NB4 (cell line): Measurements from ENCODE around the gene PLCH2.

ENCODE experiments used
- DNase-seq: peaks from one replicate; pipeline ENCODE4 v3.0.0; 2010; ENCODE audit warnings: low read depth
- H3K4me3 ChIP-seq: one replicate; pipeline ENCODE4 v1.5.1; 2011; ENCODE audit warnings: mild to moderate bottlenecking, low read depth, low read length, moderate library complexity
- MYC ChIP-seq: IDR thresholded peaks from 2 replicates; pipeline ENCODE4 v1.6.1; 2011; ENCODE audit warnings: low read depth, low read length
- POLR2A ChIP-seq: IDR thresholded peaks from 2 replicates; pipeline ENCODE4 v1.6.1; 2011; ENCODE audit warnings: mild to moderate bottlenecking; ENCODE audit not compliant: insufficient read length; ENCODE audit errors: extremely low read depth
- TF ChIP-seq, protein P1 (sequence below): IDR thresholded peaks from one replicate; pipeline ENCODE4 v1.5.1; 2012; ENCODE audit warnings: low read depth, low read length
- TF ChIP-seq, protein P2 (sequence below): IDR thresholded peaks from 2 replicates; pipeline ENCODE4 v1.6.1; 2011; ENCODE audit warnings: low read depth, low read length

Gene PLCH2

GRCh38 chr1:2476061-2476999 is at the start of gene PLCH2:
Gene PLCH2 (plus strand): TSS chr1:2476289. CDS start chr1:2476589, 300 bp downstream.
- TF ChIP-seq, protein P1, sequence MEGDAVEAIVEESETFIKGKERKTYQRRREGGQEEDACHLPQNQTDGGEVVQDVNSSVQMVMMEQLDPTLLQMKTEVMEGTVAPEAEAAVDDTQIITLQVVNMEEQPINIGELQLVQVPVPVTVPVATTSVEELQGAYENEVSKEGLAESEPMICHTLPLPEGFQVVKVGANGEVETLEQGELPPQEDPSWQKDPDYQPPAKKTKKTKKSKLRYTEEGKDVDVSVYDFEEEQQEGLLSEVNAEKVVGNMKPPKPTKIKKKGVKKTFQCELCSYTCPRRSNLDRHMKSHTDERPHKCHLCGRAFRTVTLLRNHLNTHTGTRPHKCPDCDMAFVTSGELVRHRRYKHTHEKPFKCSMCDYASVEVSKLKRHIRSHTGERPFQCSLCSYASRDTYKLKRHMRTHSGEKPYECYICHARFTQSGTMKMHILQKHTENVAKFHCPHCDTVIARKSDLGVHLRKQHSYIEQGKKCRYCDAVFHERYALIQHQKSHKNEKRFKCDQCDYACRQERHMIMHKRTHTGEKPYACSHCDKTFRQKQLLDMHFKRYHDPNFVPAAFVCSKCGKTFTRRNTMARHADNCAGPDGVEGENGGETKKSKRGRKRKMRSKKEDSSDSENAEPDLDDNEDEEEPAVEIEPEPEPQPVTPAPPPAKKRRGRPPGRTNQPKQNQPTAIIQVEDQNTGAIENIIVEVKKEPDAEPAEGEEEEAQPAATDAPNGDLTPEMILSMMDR = no peak
- TF ChIP-seq MYC = no peak
- no peak for TF ChIP-seq POLR2A
- DNase-seq = no peak
- H3K4me3 ChIP-seq = no peak within 1 kb of the TSS

DNA sequence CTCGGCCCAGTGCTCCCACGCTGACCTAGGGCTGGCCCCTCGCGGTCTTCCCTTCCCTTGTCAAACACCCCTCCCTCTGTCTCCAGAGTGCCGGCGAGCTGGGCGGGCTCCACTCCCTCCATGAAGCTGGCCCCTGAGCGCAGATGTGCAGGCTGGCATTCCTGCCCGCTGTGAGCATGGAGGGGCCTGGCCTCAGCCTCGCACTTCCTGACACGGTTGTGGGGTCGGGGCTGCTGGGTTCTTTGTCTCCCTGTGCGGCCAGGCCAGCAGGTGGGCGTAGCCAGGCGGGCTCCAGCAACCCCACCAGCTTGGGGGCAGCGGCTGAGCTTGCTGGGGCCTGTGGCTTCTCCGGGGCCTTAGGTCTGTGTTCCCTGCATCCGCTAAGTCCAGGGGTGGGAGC is 49.5 kb upstream of the PLCH2 start:
- no peak for DNase-seq
- H3K4me3 ChIP-seq = no peak overlapping the region
- TF ChIP-seq POLR2A (no peak), MYC (no peak)
- TF ChIP-seq, protein P1 = no peak

GRCh38 chr1:2427051-2427450 is 49.0 kb upstream of the PLCH2 start:
- H3K4me3 ChIP-seq = no peak overlapping the region
- no peak for DNase-seq
- TF ChIP-seq POLR2A (no peak), MYC (no peak)
- TF ChIP-seq, protein P2, sequence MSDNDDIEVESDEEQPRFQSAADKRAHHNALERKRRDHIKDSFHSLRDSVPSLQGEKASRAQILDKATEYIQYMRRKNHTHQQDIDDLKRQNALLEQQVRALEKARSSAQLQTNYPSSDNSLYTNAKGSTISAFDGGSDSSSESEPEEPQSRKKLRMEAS = no peak
- TF ChIP-seq, protein P1 = no peak

GRCh38 chr1:2427976-2428375 is 48.1 kb upstream of the PLCH2 start:
- no peak for DNase-seq
- TF ChIP-seq, protein P1 = no peak
- no peak overlapping the region for H3K4me3 ChIP-seq

DNA sequence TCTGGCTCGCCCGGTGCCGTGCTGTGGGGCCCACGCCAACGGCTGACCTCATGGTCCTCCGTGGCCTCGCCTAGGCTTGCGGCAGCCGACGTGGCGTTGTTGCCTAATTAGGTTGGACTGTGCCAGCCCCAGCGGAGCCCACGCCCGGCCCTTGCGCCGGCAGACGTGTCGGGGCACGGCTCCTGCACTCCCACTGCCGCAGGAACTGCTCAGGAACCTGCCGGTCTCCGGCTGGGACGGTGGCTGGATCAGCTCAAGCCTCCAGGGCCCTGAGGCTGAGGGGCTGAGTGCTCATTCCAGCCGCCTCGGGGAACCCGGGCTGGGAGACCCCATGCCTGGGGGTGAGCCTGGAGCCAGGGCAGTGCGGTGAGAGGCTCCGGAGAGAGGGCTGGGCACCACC is 47.6 kb upstream of the PLCH2 start:
- TF ChIP-seq, protein P2 = no peak
- TF ChIP-seq MYC = no peak
- TF ChIP-seq, protein P1 = no peak
- no peak for TF ChIP-seq POLR2A
- DNase-seq = no peak

GRCh38 chr1:2429780-2430591 is 46.1 kb upstream of the PLCH2 start:
- H3K4me3 ChIP-seq = no peak overlapping the region
- DNase-seq = peak; percentile 39
- TF ChIP-seq, protein P1 = peak; percentile 53
- TF ChIP-seq, protein P2 = no peak

More for the DNA sequence above, 47.6 kb upstream of the PLCH2 start:
- no peak overlapping the region for H3K4me3 ChIP-seq
